Spleen (tissue), 7 donors: Measurements from ENCODE around the gene CNGA2.

ENCODE experiments used
- POLR2A ChIP-seq, 3 donors: fragments of 450-650 bp; IDR thresholded peaks; one replicate each; pipeline ENCODE4 v1.5.1; 2017; ENCODE audit warnings: antibody characterized with exemption in 3 of 3, mild to moderate bottlenecking in 1 of 3
- POLR2AphosphoS5 ChIP-seq, 3 donors: sonication (generic); formaldehyde crosslinking; IDR thresholded peaks; one replicate each; pipeline ENCODE4 v1.5.1; 2017; ENCODE audit warnings: antibody characterized with exemption in 3 of 3
- TF ChIP-seq, protein P1 (sequence below), 11 experiments: fragments of 200-600 bp in 7 of 11; fragments of 450-650 bp in 4 of 11; sonication (generic) in 4 of 11; IDR thresholded peaks in 8 of 11; conservative IDR thresholded peaks in 3 of 11; 1 replicate in 7 of 11; 2 replicates in 4 of 11; pipeline versions ENCODE4 v1.4.0 to v1.8.0; 2016 to 2021; ENCODE audit warnings: antibody characterized with exemption in 11 of 11, inconsistent platforms in 4 of 11, mild to moderate bottlenecking in 1 of 11
- donor health status: DM: no; HTN: no; CAD: no; lungs with moderate emphysema.
- donor health status: DM: no; HTN: no; CAD: no.
- donor health status: DM: no; HTN: no; CAD: no.

DNA sequence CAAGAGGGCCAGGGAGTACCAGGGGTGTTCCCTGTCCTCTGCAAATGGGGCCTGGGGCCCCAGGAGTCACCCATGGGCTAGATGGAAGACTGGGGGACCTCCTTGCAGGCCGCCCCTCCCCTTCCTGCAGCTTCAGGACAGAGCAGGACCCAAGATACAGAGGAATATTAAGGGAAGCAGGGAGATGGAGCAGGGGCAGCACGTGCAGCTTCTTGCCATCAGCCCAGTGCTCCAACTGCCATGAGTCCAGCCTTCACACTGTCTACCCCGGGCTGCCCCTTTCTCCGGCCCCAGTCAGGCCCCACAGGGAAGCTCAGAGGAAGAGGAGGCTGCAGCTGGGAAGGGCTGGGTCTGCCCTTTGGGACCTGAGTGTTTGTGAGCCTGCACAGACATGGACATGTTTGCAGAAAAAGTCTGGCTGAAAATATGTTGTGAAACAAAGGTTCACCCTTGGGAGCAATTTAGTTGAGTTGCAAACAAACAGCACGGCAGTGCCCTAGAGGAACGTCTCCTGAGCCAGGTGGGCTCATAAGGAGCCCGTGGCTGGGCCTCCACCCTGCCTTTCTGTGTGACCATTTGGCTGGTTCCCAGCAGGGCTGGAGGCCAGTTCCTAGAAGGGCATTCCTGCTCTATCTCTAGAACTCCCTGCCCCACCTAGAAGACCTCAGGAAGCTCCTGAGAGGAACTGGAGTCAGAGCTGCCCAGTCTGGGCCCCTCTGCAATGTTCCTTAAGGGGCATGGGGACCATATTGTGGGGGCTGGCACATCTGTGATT is 9.8 kb upstream of the CNGA2 start:
- TF ChIP-seq, protein P1, sequence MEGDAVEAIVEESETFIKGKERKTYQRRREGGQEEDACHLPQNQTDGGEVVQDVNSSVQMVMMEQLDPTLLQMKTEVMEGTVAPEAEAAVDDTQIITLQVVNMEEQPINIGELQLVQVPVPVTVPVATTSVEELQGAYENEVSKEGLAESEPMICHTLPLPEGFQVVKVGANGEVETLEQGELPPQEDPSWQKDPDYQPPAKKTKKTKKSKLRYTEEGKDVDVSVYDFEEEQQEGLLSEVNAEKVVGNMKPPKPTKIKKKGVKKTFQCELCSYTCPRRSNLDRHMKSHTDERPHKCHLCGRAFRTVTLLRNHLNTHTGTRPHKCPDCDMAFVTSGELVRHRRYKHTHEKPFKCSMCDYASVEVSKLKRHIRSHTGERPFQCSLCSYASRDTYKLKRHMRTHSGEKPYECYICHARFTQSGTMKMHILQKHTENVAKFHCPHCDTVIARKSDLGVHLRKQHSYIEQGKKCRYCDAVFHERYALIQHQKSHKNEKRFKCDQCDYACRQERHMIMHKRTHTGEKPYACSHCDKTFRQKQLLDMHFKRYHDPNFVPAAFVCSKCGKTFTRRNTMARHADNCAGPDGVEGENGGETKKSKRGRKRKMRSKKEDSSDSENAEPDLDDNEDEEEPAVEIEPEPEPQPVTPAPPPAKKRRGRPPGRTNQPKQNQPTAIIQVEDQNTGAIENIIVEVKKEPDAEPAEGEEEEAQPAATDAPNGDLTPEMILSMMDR (IDR thresholded peaks at IDR 0.05 in 8 of 11, conservative IDR thresholded peaks at IDR 0.05 in 3 of 11): no peak
- TF ChIP-seq POLR2A (IDR thresholded peaks at IDR 0.05): no peak
- no peak for TF ChIP-seq POLR2AphosphoS5 (IDR thresholded peaks at IDR 0.05)
